C4-2B (cell line): ENCODE data around the gene SLC35E2B.

Source experiments
- CTCF ChIP-seq: fragments of 450-650 bp; conservative IDR thresholded peaks from 2 replicates; pipeline ENCODE4 v1.5.1; 2017; ENCODE audit warnings: mild to moderate bottlenecking
- ZFX ChIP-seq: fragments of 450-650 bp; IDR thresholded peaks from 2 replicates; pipeline ENCODE4 v1.6.1; 2017

- TF ChIP-seq CTCF (no peak), ZFX (no peak)
Measured at GRCh38 chr1:1672181-1672965, 20.2 kb downstream of the SLC35E2B start.
